Lower lobe of right lung (tissue), 2 donors: ENCODE measurements around the gene DBN1. TPM values are rescaled to one million over a fixed set of nuclear protein-coding genes. Genes with fewer than 3 reads are reported as not detected.

Experiments
- ATAC-seq, 2 donors: fragments of 200-7000 bp; cut with Tn5 transposase; one replicate each; pipeline ENCODE4 v1.9.1; 2020 to 2022; ENCODE audit warnings: mild to moderate bottlenecking in 2 of 2, moderate library complexity in 2 of 2
- DNase-seq: peaks from one replicate; pipeline ENCODE4 v3.0.0-alpha.2; 2020
- H3K27ac ChIP-seq: fragments of 200-600 bp; one replicate; pipeline ENCODE4 v1.8.0; 2022
- H3K27me3 ChIP-seq: fragments of 200-600 bp; one replicate; pipeline ENCODE4 v1.8.0; 2022; ENCODE audit warnings: low read depth
- H3K36me3 ChIP-seq: fragments of 200-600 bp; one replicate; pipeline ENCODE4 v1.8.0; 2022; ENCODE audit warnings: mild to moderate bottlenecking
- H3K4me1 ChIP-seq: fragments of 200-600 bp; one replicate; pipeline ENCODE4 v1.8.0; 2022
- H3K4me3 ChIP-seq: fragments of 200-600 bp; one replicate; pipeline ENCODE4 v1.8.0; 2022; ENCODE audit warnings: mild to moderate bottlenecking
- H3K9me3 ChIP-seq: fragments of 200-600 bp; one replicate; pipeline ENCODE4 v1.8.0; 2022
- intact Hi-C: fragments of 100-400 bp; cut with DNase I; formaldehyde crosslinking; loops from one replicate; pipeline ENCODE4 v1.11.0; 2022
- total RNA-seq: library from RNA; stranded (reverse); fragmentation: NEBNext Ultra II Directional; extraction: Animal tissue kit (Norgen Biotek cat#: 25700); gene quantifications from one replicate; pipeline ENCODE4 v1.2.1, GENCODE V29; 2021
- TF ChIP-seq, protein P1 (sequence below): fragments of 200-600 bp; IDR thresholded peaks from one replicate; pipeline ENCODE4 v1.8.0; 2022; ENCODE audit warnings: antibody characterized with exemption, mild to moderate bottlenecking
- donor health status: DM: no; HTN: yes; CAD: no; lungs with severe emphysema.

DBN1 gene
- total RNA-seq, 1 donor from 2014 or later: 23.1 TPM

DNA sequence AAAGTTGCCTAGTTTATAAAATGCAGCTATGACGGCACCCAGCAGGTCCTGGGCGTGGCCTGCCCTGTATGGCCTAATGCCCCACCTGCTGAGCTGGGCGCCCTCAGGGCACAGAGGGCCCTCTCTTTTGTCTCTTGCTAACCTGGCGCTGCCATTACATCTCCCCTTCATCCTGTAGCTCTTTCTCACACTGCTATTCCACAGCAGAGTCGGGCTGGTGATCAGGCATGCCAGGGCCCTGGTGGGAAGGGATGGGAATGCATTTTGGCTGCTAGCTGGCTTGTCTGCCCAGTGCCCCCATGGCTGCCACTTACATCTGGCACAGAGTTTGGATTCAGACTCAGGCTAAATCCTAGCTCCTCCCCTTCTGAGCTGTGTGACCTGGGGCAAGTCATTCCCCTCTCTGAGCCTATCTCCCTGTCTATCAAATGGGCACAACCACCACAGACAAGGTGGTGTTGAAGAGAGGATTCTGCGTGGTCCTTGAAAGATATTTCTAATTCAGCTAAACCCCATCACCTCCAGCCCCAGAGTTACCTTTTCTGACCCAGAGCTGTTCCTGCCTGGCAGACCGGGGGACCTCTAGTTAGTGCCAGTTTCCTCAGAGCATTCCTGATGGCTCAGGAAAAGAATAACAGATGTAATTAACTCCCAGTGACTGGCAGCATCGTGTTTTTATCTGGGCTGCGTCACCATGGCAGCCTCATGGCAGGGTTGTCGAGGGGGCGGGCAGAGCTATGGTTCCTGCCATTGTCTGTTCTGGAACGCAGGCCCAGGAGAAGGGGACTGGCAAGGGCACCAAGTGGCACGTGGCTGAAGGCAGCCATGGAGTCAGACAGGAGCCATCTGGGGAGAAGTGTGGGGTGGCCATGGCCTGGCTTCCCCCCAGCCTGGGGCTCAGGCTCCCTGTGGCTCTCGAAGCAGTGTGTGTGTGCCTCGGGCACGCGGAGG is 20.5 kb downstream of the DBN1 start:
- no peaks in the 10 kb centered on the region for H3K9me3 ChIP-seq
- H3K36me3 ChIP-seq: peaks cover 1% of the 10 kb centered on the region
- no peak for DNase-seq
- intact Hi-C loops: loop anchor here (10.0 kb wide), 1 partner anchor 48 kb away; the partner anchor contains the start of genes F12 and PFN3
- peaks cover 25% of the 10 kb centered on the region for H3K27me3 ChIP-seq
- no peak overlapping the region for H3K4me3 ChIP-seq
- ATAC-seq: no peak
- H3K27ac ChIP-seq: no peak overlapping the region
- peaks cover 31% of the 10 kb centered on the region for H3K4me1 ChIP-seq
- TF ChIP-seq, protein P1, sequence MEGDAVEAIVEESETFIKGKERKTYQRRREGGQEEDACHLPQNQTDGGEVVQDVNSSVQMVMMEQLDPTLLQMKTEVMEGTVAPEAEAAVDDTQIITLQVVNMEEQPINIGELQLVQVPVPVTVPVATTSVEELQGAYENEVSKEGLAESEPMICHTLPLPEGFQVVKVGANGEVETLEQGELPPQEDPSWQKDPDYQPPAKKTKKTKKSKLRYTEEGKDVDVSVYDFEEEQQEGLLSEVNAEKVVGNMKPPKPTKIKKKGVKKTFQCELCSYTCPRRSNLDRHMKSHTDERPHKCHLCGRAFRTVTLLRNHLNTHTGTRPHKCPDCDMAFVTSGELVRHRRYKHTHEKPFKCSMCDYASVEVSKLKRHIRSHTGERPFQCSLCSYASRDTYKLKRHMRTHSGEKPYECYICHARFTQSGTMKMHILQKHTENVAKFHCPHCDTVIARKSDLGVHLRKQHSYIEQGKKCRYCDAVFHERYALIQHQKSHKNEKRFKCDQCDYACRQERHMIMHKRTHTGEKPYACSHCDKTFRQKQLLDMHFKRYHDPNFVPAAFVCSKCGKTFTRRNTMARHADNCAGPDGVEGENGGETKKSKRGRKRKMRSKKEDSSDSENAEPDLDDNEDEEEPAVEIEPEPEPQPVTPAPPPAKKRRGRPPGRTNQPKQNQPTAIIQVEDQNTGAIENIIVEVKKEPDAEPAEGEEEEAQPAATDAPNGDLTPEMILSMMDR: no peak

- no peak overlapping the region for H3K4me3 ChIP-seq
- ATAC-seq (no peak), DNase-seq (no peak)
- TF ChIP-seq, protein P1: no peak
- H3K36me3 ChIP-seq: no peaks in the 10 kb centered on the region
- peaks cover 34% of the 10 kb centered on the region for H3K4me1 ChIP-seq
- intact Hi-C loops: loop anchor here (10.0 kb wide), 1 partner anchor 46 kb away; the partner anchor contains the start of genes F12 and PFN3
- H3K9me3 ChIP-seq: no peaks in the 10 kb centered on the region
- H3K27ac ChIP-seq: no peak overlapping the region
- peaks cover 25% of the 10 kb centered on the region for H3K27me3 ChIP-seq
Measured at GRCh38 chr5:177450667-177451424, 22.6 kb downstream of the DBN1 start.

GRCh38 chr5:177449140-177450061 is 24.0 kb downstream of the DBN1 start:
- H3K36me3 ChIP-seq: no peaks in the 10 kb centered on the region
- H3K27me3 ChIP-seq: peaks cover 25% of the 10 kb centered on the region
- no peak overlapping the region for H3K27ac ChIP-seq
- H3K4me3 ChIP-seq: no peak overlapping the region
- TF ChIP-seq, protein P1: no peak
- intact Hi-C loops: loop anchor here (10.0 kb wide), 1 partner anchor 45 kb away; the partner anchor contains the start of genes F12 and PFN3
- DNase-seq: no peak
- no peak for ATAC-seq
- no peaks in the 10 kb centered on the region for H3K9me3 ChIP-seq
- H3K4me1 ChIP-seq: peaks cover 32% of the 10 kb centered on the region

- intact Hi-C loops: no loop called here
- Histone ChIP-seq H3K36me3 (no peaks in the 10 kb centered on the region), H3K9me3 (no peaks in the 10 kb centered on the region), H3K27me3 (peaks cover 25% of the 10 kb centered on the region), H3K4me1 (peaks cover 25% of the 10 kb centered on the region), H3K27ac (no peak overlapping the region), H3K4me3 (no peak overlapping the region)
- DNase-seq: no peak
- ATAC-seq: no peak
- TF ChIP-seq, protein P1: no peak
Measured at GRCh38 chr5:177448244-177448950, 25.0 kb downstream of the DBN1 start.
